ENCODE results near the gene AGAP2. TPM values are rescaled to one million over a fixed set of nuclear protein-coding genes. Genes with fewer than 3 reads are reported as not detected.
A peak's percentile ranks its signal among the peaks of the same experiment; 100 is the strongest.

The AGAP2 gene
- total and polyA plus RNA-seq, 2 of the 8 experiments (the other 6 are each of a cell fraction or from before 2014, with no cell fraction given): 1.5 TPM

DNA sequence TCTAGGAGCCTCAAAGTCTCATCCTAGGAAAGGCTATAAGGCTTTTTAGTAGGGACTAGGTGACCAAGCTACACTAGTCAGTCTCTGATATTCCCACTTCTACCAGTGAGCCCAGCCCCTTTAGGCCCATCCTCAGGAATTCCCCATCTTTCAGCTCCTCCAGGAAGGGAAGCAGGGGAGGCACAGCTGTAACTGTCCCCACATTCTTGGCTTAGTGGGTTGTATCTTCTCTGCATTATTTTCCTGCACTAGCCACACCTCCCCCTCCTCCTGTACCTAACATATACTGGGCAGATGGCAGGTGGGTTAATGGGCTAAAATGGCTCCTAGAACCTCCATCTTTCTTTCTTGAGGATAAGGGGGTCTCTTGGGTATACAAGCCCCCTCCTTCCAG, 28.8 kb upstream of the AGAP2 start:
- Histone ChIP-seq H3K4me3 (ENCODE audit: extremely low read depth in 1 of 4, insufficient read depth in 2 of 4, low read depth in 3 of 4, low read length in 4 of 4) (peak overlapping the region in 3 of 4 experiments; percentile 39 to 66 (median 65); a peak in 5 of 8 replicates), H3K23me2 (ENCODE audit: low read depth, low read length) (peaks cover 28% of the 10 kb centered on the region), H3K27ac (ENCODE audit: low read depth, low read length) (no peak overlapping the region), H3K27me3 (replicated peaks in 1 of 4; ENCODE audit: control insufficient read depth in 3 of 4, extremely low read depth in 1 of 4, insufficient read depth in 3 of 4, low read length in 3 of 4) (peaks cover 22 to 39% (median 37%) of the 10 kb centered on the region in 4 experiments), H4K5ac (ENCODE audit: insufficient read length, low read depth, low read length) (no peak overlapping the region), H2AFZ (ENCODE audit: low read length) (no peak overlapping the region), H3K36me3 (ENCODE audit: control insufficient read depth in 2 of 4, insufficient read depth in 4 of 4, low read length in 3 of 4) (peaks cover 11 to 17% (median 14%) of the 10 kb centered on the region in 4 experiments; a peak in 7 of 8 replicates), H4K8ac (ENCODE audit: extremely low read depth, insufficient read depth, low read length) (no peak overlapping the region), H2BK5ac (ENCODE audit: low read depth, low read length) (0 out of 2 replicates have a peak overlapping the region, but pooled peaks have one; percentile 24), H2BK15ac (ENCODE audit: low read length) (no peak overlapping the region), H3K79me2 (ENCODE audit: control insufficient read depth in 1 of 2, insufficient read depth in 2 of 2, low read length in 2 of 2) (0 out of 4 replicates have a peak, but pooled peaks cover 0 to 7% of the 10 kb centered on the region in 2 experiments), H3K23ac (ENCODE audit: insufficient read length) (no peak overlapping the region), H3K9me3 (ENCODE audit: insufficient read depth in 2 of 2, low read depth in 1 of 2, low read length in 1 of 2) (no peaks in the 10 kb centered on the region), H2AK5ac (ENCODE audit: low read depth, low read length) (no peak overlapping the region), H3K79me1 (ENCODE audit: low read depth, low read length) (no peaks in the 10 kb centered on the region; the same call in 1 of the 2 replicates), H3K4me1 (replicated peaks in 1 of 4; ENCODE audit: control insufficient read depth in 3 of 4, insufficient read depth in 4 of 4, low read length in 3 of 4) (peaks cover 13 to 25% (median 20%) of the 10 kb centered on the region in 4 experiments), H3K56ac (replicated peaks; ENCODE audit: insufficient read length, low read depth, low read length) (no peak overlapping the region), H4K20me1 (replicated peaks in 1 of 2; ENCODE audit: control insufficient read depth in 1 of 2, insufficient read depth in 2 of 2, low read length in 2 of 2) (peaks cover 0 to 4% of the 10 kb centered on the region in 2 experiments), H3K14ac (ENCODE audit: insufficient read length) (no peak overlapping the region), H3K4me2 (ENCODE audit: insufficient read depth in 1 of 2, low read depth in 2 of 2, low read length in 2 of 2) (peak overlapping the region; percentile 87 to 96), H4K91ac (replicated peaks; ENCODE audit: insufficient read length, low read length) (no peak overlapping the region), H2BK12ac (ENCODE audit: low read depth, low read length) (no peak overlapping the region), H3K4ac (replicated peaks; ENCODE audit: insufficient read length, low read depth, low read length) (no peak overlapping the region), H3K9ac (replicated peaks in 1 of 4; ENCODE audit: extremely low read depth in 1 of 4, low read depth in 3 of 4, low read length in 3 of 4) (no peak overlapping the region), H3K18ac (ENCODE audit: extremely low read depth, low read length) (no peak overlapping the region), H2BK120ac (replicated peaks; ENCODE audit: low read depth, low read length) (no peak overlapping the region), H2BK20ac (ENCODE audit: low read length) (0 out of 2 replicates have a peak overlapping the region, but pooled peaks have one; percentile 61)
- ChIA-PET POLR2A (ENCODE audit: partially characterized antibody) (interaction anchor here (0.6 to 5.3 kb wide), 15 partner anchors 8 to 78 kb away, joined by 3 to 35 read pairs (median 4); partner anchors contain the start of genes CDK4, TSFM and TSPAN31), CTCF (ENCODE audit: partially characterized antibody) (interaction anchor here (0.6 to 3.9 kb wide), 13 partner anchors 8 to 1703 kb away, joined by 3 to 40 read pairs (median 5); partner anchors contain the start of gene TSFM)
- FAIRE-seq (no peak), DNase-seq (ENCODE audit: low read depth in 1 of 2, low spot score in 2 of 2) (no peak)
- peak; percentile 69 for TF ChIP-seq TEAD4 (IDR thresholded peaks at IDR 0.05; ENCODE audit: low read depth, low read length)
- no peak for TF ChIP-seq RBBP5 (IDR thresholded peaks at IDR 0.05; ENCODE audit: borderline replicate concordance, low read depth, low read length)
- no peak for TF ChIP-seq KDM1A (IDR thresholded peaks at IDR 0.05; ENCODE audit: borderline replicate concordance, low read length)
- TF ChIP-seq SP1 (IDR thresholded peaks at IDR 0.05; ENCODE audit: low read depth, low read length): peak; percentile 3; the same call in 1 of the 2 replicates
- TF ChIP-seq POLR2A (IDR thresholded peaks at IDR 0.05; ENCODE audit: control extremely low read depth in 1 of 2, low read depth in 2 of 2, low read length in 2 of 2): peak in 1 of 2 experiments; percentile 5; a peak in 1 of 3 replicates
- TF ChIP-seq SP4 (IDR thresholded peaks at IDR 0.05; ENCODE audit: low read length): no peak
- TF ChIP-seq RNF2 (IDR thresholded peaks at IDR 0.05; ENCODE audit: borderline replicate concordance, low read depth, low read length, missing control alignments, poor library complexity, severe bottlenecking): no peak
